IMR-90 (cell line): ENCODE measurements around the gene GRIA4. TPM values are rescaled to one million over a fixed set of nuclear protein-coding genes. Genes with fewer than 3 reads are reported as not detected.

Experiments used
- ATAC-seq: fragments of 200-7000 bp; cut with Tn5 transposase; 2 replicates; pipeline ENCODE4 v1.9.1; 2020; ENCODE audit warnings: low read depth, mild to moderate bottlenecking, moderate library complexity
- BruUV-seq: library from RNA; stranded (reverse); fragments of 400-500 nt; replicated peaks from 2 replicates; lab custom pipeline; 2021; lab: Mats Ljungman, UMichigan
- CTCF ChIA-PET: fragments of 300-600 bp; formaldehyde crosslinking; extraction: SDS; loops from one replicate; lab custom pipeline; 2021; ENCODE audit warnings: antibody characterized with exemption; lab: Yijun Ruan, JAX
- POLR2A ChIA-PET: fragments of 300-600 bp; sonication (Branson Sonifier 250); formaldehyde crosslinking; loops from one replicate; lab custom pipeline; 2022; ENCODE audit warnings: antibody characterized with exemption; ENCODE audit not compliant: unreplicated experiment; lab: Charles Lee
- DNase-seq: peaks from one replicate; pipeline ENCODE4 v3.0.0; 2013
- H2AFZ ChIP-seq: replicated peaks from 2 replicates; pipeline ENCODE3; 2013; ENCODE audit warnings: low read length, mild to moderate bottlenecking; ENCODE audit not compliant: poor library complexity
- H2AK5ac ChIP-seq: 2 replicates; pipeline ENCODE4 v1.6.1; 2013; ENCODE audit warnings: low read depth, low read length, inconsistent platforms
- H2AK9ac ChIP-seq: replicated peaks from 2 replicates; pipeline ENCODE3; 2013; ENCODE audit warnings: mild to moderate bottlenecking, low read depth, low read length, moderate library complexity; ENCODE audit not compliant: poor library complexity
- H2BK120ac ChIP-seq: 2 replicates; pipeline ENCODE4 v1.6.1; 2013; ENCODE audit warnings: low read depth, low read length, inconsistent platforms
- H2BK15ac ChIP-seq: 3 replicates; pipeline ENCODE4 v1.6.1; 2013; ENCODE audit warnings: low read depth, low read length, inconsistent platforms
- H2BK20ac ChIP-seq: 2 replicates; pipeline ENCODE4 v1.6.1; 2013; ENCODE audit warnings: low read depth, mild to moderate bottlenecking, inconsistent platforms, low read length, moderate library complexity
- H2BK5ac ChIP-seq: 2 replicates; pipeline ENCODE4 v1.6.1; 2013; ENCODE audit warnings: mild to moderate bottlenecking, low read depth, low read length, inconsistent platforms; ENCODE audit not compliant: poor library complexity, severe bottlenecking
- H3K14ac ChIP-seq: replicated peaks from 2 replicates; pipeline ENCODE4 v1.6.1; 2013; ENCODE audit warnings: low read depth, low read length, inconsistent platforms
- H3K18ac ChIP-seq: 2 replicates; pipeline ENCODE4 v1.6.1; 2013; ENCODE audit warnings: low read depth, low read length, control low read depth
- H3K23ac ChIP-seq: 2 replicates; pipeline ENCODE4 v1.6.1; 2013; ENCODE audit warnings: low read depth, low read length, inconsistent platforms
- H3K27ac ChIP-seq: 2 replicates; pipeline ENCODE4 v1.5.1; 2013; ENCODE audit warnings: mild to moderate bottlenecking, control low read depth, low read length; ENCODE audit not compliant: insufficient read depth
- H3K27me3 ChIP-seq: 2 replicates; pipeline ENCODE4 v1.6.1; 2013; ENCODE audit warnings: low read length; ENCODE audit not compliant: control insufficient read depth, insufficient read depth
- H3K36me3 ChIP-seq: 2 replicates; pipeline ENCODE4 v1.6.1; 2013; ENCODE audit warnings: low read length, mixed read lengths; ENCODE audit not compliant: control insufficient read depth, insufficient read depth
- H3K4ac ChIP-seq: 2 replicates; pipeline ENCODE4 v1.6.1; 2013; ENCODE audit warnings: low read depth, low read length, inconsistent platforms
- H3K4me1 ChIP-seq: 2 replicates; pipeline ENCODE4 v1.6.1; 2013; ENCODE audit warnings: low read length, mixed read lengths; ENCODE audit not compliant: control insufficient read depth, insufficient read depth
- H3K4me2 ChIP-seq: 2 replicates; pipeline ENCODE4 v1.6.1; 2013; ENCODE audit warnings: low read depth, mild to moderate bottlenecking, control low read depth, low read length, moderate library complexity
- H3K4me3 ChIP-seq: 2 replicates; pipeline ENCODE4 v1.5.1; 2013; ENCODE audit warnings: low read depth, mild to moderate bottlenecking, control low read depth, low read length, moderate library complexity; ENCODE audit not compliant: insufficient read depth
- H3K56ac ChIP-seq: 2 replicates; pipeline ENCODE4 v1.6.1; 2013; ENCODE audit warnings: low read length, inconsistent platforms; ENCODE audit not compliant: insufficient read depth; ENCODE audit errors: extremely low read depth
- H3K79me1 ChIP-seq, 2 experiments: 2 replicates each; pipeline ENCODE4 v1.6.1; 2013; ENCODE audit warnings: low read length in 2 of 2, inconsistent platforms in 1 of 2, low read depth in 1 of 2
- H3K9ac ChIP-seq: 2 replicates; pipeline ENCODE4 v1.6.1; 2013; ENCODE audit warnings: low read depth, low read length, control low read depth
- H3K9me1 ChIP-seq: 2 replicates; pipeline ENCODE4 v1.6.1; 2013; ENCODE audit warnings: low read length, inconsistent platforms; ENCODE audit not compliant: insufficient read depth
- H3K9me3 ChIP-seq: 2 replicates; pipeline ENCODE4 v1.6.1; 2013; ENCODE audit warnings: low read length; ENCODE audit not compliant: control insufficient read depth, insufficient read depth
- H4K20me1 ChIP-seq: 2 replicates; pipeline ENCODE4 v1.6.1; 2013; ENCODE audit warnings: low read length, inconsistent platforms; ENCODE audit not compliant: insufficient read depth
- H4K5ac ChIP-seq: 2 replicates; pipeline ENCODE4 v1.6.1; 2013; ENCODE audit warnings: mild to moderate bottlenecking, low read depth, low read length, control low read depth
- H4K8ac ChIP-seq, 2 experiments: 2 replicates each; pipeline ENCODE4 v1.6.1; 2013; ENCODE audit warnings: low read depth in 2 of 2, low read length in 2 of 2, control low read depth in 1 of 2, inconsistent platforms in 1 of 2
- H4K91ac ChIP-seq: 2 replicates; pipeline ENCODE4 v1.6.1; 2013; ENCODE audit warnings: low read depth, low read length, inconsistent platforms; ENCODE audit not compliant: insufficient read depth
- BHLHE40 ChIP-seq: fragments of 150-350 bp; IDR thresholded peaks from 2 replicates; pipeline ENCODE4 v1.6.1; 2016; ENCODE audit warnings: mild to moderate bottlenecking, low read depth, low read length
- MAZ ChIP-seq: IDR thresholded peaks from 2 replicates; pipeline ENCODE4 v1.6.1; 2012; ENCODE audit warnings: low read depth, mild to moderate bottlenecking, low read length, improper control_type of control experiment, moderate library complexity, borderline replicate concordance
- MXI1 ChIP-seq: IDR thresholded peaks from 2 replicates; pipeline ENCODE4 v1.6.1; 2012; ENCODE audit warnings: low read depth, mild to moderate bottlenecking, low read length, moderate library complexity, borderline replicate concordance
- NFE2L2 ChIP-seq: fragments of 150-350 bp; IDR thresholded peaks from 2 replicates; pipeline ENCODE4 v1.6.1; 2016; ENCODE audit warnings: low read depth, mild to moderate bottlenecking, low read length
- POLR2A ChIP-seq: IDR thresholded peaks from 2 replicates; pipeline ENCODE4 v1.6.1; 2012; ENCODE audit warnings: mild to moderate bottlenecking, low read depth, low read length
- RAD21 ChIP-seq: IDR thresholded peaks from 2 replicates; pipeline ENCODE4 v1.6.1; 2012; ENCODE audit warnings: low read length, improper control_type of control experiment
- RFX5 ChIP-seq: IDR thresholded peaks from 2 replicates; pipeline ENCODE4 v1.8.0; 2012; ENCODE audit warnings: low read depth, mild to moderate bottlenecking, low read length, moderate library complexity
- SMC3 ChIP-seq: fragments of 150-350 bp; IDR thresholded peaks from 2 replicates; pipeline ENCODE4 v1.6.1; 2016; ENCODE audit warnings: low read depth, mild to moderate bottlenecking, antibody characterized with exemption, low read length, moderate library complexity
- WGBS, 2 experiments: methylation state at CpG; one replicate each; pipeline versions ENCODE4 v1.1.5 to v1.1.7; 2013; ENCODE audit warnings: missing lambda C conversion rate in 2 of 2; ENCODE audit not compliant: insufficient read length in 1 of 2; ENCODE audit errors: extremely low coverage in 2 of 2; 5-methylcytosine and 5-hydroxymethylcytosine counted together
- dilution Hi-C: fragments of 300-500 bp; cut with HindIII; formaldehyde crosslinking; loops from one replicate; pipeline ENCODE4 v1.14.3; 2018; ENCODE audit warnings: low sequenced_read_pairs; ENCODE audit not compliant: unreplicated experiment
- in situ Hi-C: fragments of 300-500 bp; cut with MboI; formaldehyde crosslinking; loops from 3 replicates; pipeline ENCODE4 v1.14.3; 2019; ENCODE audit warnings: low sequenced_read_pairs, inconsistent platforms, mixed read lengths
- intact Hi-C: fragments of 100-400 bp; cut with micrococcal nuclease; formaldehyde crosslinking; loops from 2 replicates; pipeline ENCODE4 v1.10.0; 2022
- polyA plus RNA-seq, 3 experiments: library from polyadenylated mRNA; depleted of rRNA; stranded (reverse); fragments of >200 nt; gene quantifications; 2 replicates each; pipeline ENCODE4 v1.2.3, GENCODE V29; 2012; ENCODE audit warnings: low replicate concordance in 1 of 3
- total RNA-seq: library from RNA; depleted of rRNA; stranded (reverse); fragments of >200 nt; gene quantifications from 2 replicates; pipeline ENCODE4 v1.2.3, GENCODE V29; 2012
- TF ChIP-seq, protein P1 (sequence below): fragments of 150-350 bp; IDR thresholded peaks from 2 replicates; pipeline ENCODE4 v1.6.1; 2017; ENCODE audit warnings: mild to moderate bottlenecking, antibody characterized with exemption, low read length, low read depth
- TF ChIP-seq, protein P2 (sequence below): fragments of 150-350 bp; IDR thresholded peaks from 2 replicates; pipeline ENCODE4 v1.6.1; 2016; ENCODE audit warnings: low read depth, mild to moderate bottlenecking, low read length, moderate library complexity, borderline replicate concordance

Gene GRIA4
- total and polyA plus RNA-seq, 2 of the 4 experiments (the other 2 are of a cell fraction): 0.36 to 1.0 TPM

DNA sequence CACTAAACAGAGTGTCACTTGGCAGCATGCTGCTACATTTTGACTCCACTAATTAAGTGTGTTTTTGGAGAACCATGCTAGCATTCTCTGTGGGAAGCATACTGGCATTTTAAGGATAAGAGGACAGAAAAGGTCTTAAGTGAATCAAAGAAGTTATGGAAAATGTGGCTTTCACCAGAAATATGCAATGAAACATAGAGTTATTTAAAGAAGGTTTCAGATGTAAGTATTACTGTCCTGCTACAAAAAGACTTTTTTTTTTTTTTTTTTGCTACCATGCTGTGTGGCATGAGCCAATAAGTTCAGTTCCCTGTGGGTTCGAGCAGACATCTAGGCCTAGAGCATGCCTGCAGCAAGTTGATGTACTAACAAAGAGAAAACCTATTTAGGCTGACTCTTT, 224.6 kb downstream of the GRIA4 start:
- Histone ChIP-seq H3K36me3 (no peaks in the 10 kb centered on the region), H3K56ac (no peak overlapping the region), H2BK120ac (no peak overlapping the region), H4K20me1 (no peaks in the 10 kb centered on the region), H4K8ac (no peak overlapping the region), H3K9ac (no peak overlapping the region), H2AK5ac (no peak overlapping the region), H2BK5ac (no peak overlapping the region), H4K91ac (no peak overlapping the region), H2AK9ac (no peak overlapping the region), H3K27ac (no peak overlapping the region), H3K18ac (no peak overlapping the region), H3K27me3 (no peaks in the 10 kb centered on the region), H3K4me1 (peaks cover 2% of the 10 kb centered on the region; the same call in 1 of the 2 replicates), H4K5ac (no peak overlapping the region), H2BK20ac (no peak overlapping the region), H3K9me3 (no peaks in the 10 kb centered on the region), H3K4ac (no peak overlapping the region), H3K9me1 (peaks cover 4% of the 10 kb centered on the region; the same call in 1 of the 2 replicates), H3K4me2 (no peak overlapping the region), H3K23ac (no peak overlapping the region), H3K79me1 (no peaks in the 10 kb centered on the region), H3K14ac (no peak overlapping the region), H3K4me3 (no peak overlapping the region), H2BK15ac (no peak overlapping the region), H2AFZ (no peak overlapping the region)
- ChIA-PET CTCF (no interaction called here), POLR2A (no interaction called here)
- ATAC-seq (no peak), DNase-seq (no peak)
- TF ChIP-seq BHLHE40: no peak
- no peak for TF ChIP-seq RFX5
- TF ChIP-seq NFE2L2: no peak
- no peak for TF ChIP-seq MAZ
- TF ChIP-seq POLR2A: no peak
- TF ChIP-seq, protein P1, sequence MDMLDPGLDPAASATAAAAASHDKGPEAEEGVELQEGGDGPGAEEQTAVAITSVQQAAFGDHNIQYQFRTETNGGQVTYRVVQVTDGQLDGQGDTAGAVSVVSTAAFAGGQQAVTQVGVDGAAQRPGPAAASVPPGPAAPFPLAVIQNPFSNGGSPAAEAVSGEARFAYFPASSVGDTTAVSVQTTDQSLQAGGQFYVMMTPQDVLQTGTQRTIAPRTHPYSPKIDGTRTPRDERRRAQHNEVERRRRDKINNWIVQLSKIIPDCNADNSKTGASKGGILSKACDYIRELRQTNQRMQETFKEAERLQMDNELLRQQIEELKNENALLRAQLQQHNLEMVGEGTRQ: no peak
- no peak for TF ChIP-seq SMC3
- TF ChIP-seq, protein P2, sequence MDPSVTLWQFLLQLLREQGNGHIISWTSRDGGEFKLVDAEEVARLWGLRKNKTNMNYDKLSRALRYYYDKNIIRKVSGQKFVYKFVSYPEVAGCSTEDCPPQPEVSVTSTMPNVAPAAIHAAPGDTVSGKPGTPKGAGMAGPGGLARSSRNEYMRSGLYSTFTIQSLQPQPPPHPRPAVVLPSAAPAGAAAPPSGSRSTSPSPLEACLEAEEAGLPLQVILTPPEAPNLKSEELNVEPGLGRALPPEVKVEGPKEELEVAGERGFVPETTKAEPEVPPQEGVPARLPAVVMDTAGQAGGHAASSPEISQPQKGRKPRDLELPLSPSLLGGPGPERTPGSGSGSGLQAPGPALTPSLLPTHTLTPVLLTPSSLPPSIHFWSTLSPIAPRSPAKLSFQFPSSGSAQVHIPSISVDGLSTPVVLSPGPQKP: no peak
- TF ChIP-seq RAD21: no peak
- no peak for TF ChIP-seq MXI1
- BruUV-seq: no TSS peak
- in situ Hi-C loops: no loop called here
- dilution Hi-C loops: no loop called here
- intact Hi-C loops: no loop called here
- WGBS, 2 experiments: no CpG with 5 or more reads among the region's 1 CpG
